HG03139 (cell line): ENCODE measurements around the gene IKBKE.
A peak's percentile ranks its signal among the peaks of the same experiment; 100 is the strongest.

Experiments used
- ATAC-seq: cut with Tn5 transposase; IDR thresholded peaks from one replicate; pipeline ENCODE4 v1.9.1; 2021; ENCODE audit not compliant: unreplicated experiment

IKBKE gene

GRCh38 chr1:206495011-206495461 is 24.8 kb downstream of the IKBKE start:
- ATAC-seq: no peak

GRCh38 chr1:206495493-206496046 is 25.3 kb downstream of the IKBKE start:
- ATAC-seq: no peak

GRCh38 chr1:206496131-206496793 is 26.0 kb downstream of the IKBKE start:
- ATAC-seq: no peak

GRCh38 chr1:206497363-206497762 is 27.1 kb downstream of the IKBKE start:
- ATAC-seq: no peak

- ATAC-seq: no peak
Observed at GRCh38 chr1:206497774-206498173, 27.5 kb downstream of the IKBKE start.

- ATAC-seq: no peak
Observed at GRCh38 chr1:206498685-206499084, 28.4 kb downstream of the IKBKE start.

GRCh38 chr1:206500046-206500445 is 29.8 kb downstream of the IKBKE start:
- ATAC-seq: no peak

- ATAC-seq: no peak
Observed at GRCh38 chr1:206501881-206502280, 31.6 kb downstream of the IKBKE start.

- ATAC-seq: no peak
Observed at GRCh38 chr1:206502403-206502802, 32.1 kb downstream of the IKBKE start.

- no peak for ATAC-seq
Observed at GRCh38 chr1:206502812-206503211, 32.5 kb downstream of the IKBKE start.

- ATAC-seq: peak; percentile 52
Observed at GRCh38 chr1:206503591-206504362, 33.5 kb downstream of the IKBKE start.

GRCh38 chr1:206504363-206504713 is 34.1 kb downstream of the IKBKE start:
- ATAC-seq: no peak

GRCh38 chr1:206505702-206506355 is 35.6 kb downstream of the IKBKE start:
- ATAC-seq: no peak

- no peak for ATAC-seq
Observed at GRCh38 chr1:206506405-206507283, 36.4 kb downstream of the IKBKE start.

GRCh38 chr1:206507284-206508129 is 37.2 kb downstream of the IKBKE start, which contains the start of gene RASSF5:
RASSF5 (plus strand) TSS chr1:206507531; CDS start chr1:206507603, 72 bp downstream.
- ATAC-seq: no peak

GRCh38 chr1:206508130-206508889 is 38.0 kb downstream of the IKBKE start:
- ATAC-seq: no peak

GRCh38 chr1:206508956-206509355 is 38.7 kb downstream of the IKBKE start:
- no peak for ATAC-seq

GRCh38 chr1:206509612-206510257 is 39.5 kb downstream of the IKBKE start:
- no peak for ATAC-seq
